SK-N-MC (cell line): ENCODE results near the gene NR3C1.

Experiments
- EZH2 ChIP-seq: fragments of 200-600 bp; sonication (generic); IDR thresholded peaks from one replicate; pipeline ENCODE4 v1.6.1; 2017; ENCODE audit warnings: antibody characterized with exemption
- FOXP2 ChIP-seq: optimal IDR thresholded peaks from 2 replicates; pipeline ENCODE3; 2011; ENCODE audit warnings: mild to moderate bottlenecking, moderate library complexity; ENCODE audit not compliant: insufficient read depth; ENCODE audit errors: extremely low read length, control extremely low read depth
- POLR2AphosphoS5 ChIP-seq: IDR thresholded peaks from 2 replicates; pipeline ENCODE4 v1.6.1; 2012; ENCODE audit warnings: mild to moderate bottlenecking, low read depth, low read length, borderline replicate concordance

DNA sequence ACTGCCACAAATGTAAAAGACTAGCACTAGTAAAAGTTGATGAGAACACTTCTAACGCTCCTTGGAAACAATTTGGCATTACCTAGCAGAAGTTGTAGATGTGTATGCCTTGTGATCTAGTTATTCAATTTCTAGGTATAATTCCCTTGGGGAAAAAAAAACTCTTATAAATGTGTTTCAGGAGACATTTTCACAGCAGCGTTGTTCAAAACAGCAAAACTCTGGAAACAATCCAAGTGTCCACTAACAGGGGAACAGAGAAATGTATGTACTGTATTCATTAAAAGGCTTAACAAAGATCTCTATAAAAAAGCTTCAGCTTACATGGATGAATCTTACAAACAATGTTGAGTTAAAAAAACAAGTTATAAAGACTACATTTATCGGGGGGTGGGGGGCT, 30.4 kb downstream of the NR3C1 start:
- no peak for TF ChIP-seq EZH2
- no peak for TF ChIP-seq POLR2AphosphoS5
- no peak for TF ChIP-seq FOXP2
